Measurements from ENCODE around the gene STBD1.

GRCh38 chr4:76357981-76358380 lies 51.4 kb downstream of the STBD1 start:
- TF ChIP-seq GABPB1 (CRISPR knock-in tag; IDR thresholded peaks at IDR 0.05) (no peak), MITF (IDR thresholded peaks at IDR 0.05) (no peak), CTCF (IDR thresholded peaks at IDR 0.05 in 2 of 3, conservative IDR thresholded peaks at IDR 0.05 in 1 of 3; ENCODE audit: insufficient read depth in 2 of 3, low read depth in 1 of 3, low read length in 3 of 3) (no peak), MAX (CRISPR knock-in tag; IDR thresholded peaks at IDR 0.05) (no peak), ZNF146 (CRISPR knock-in tag; IDR thresholded peaks at IDR 0.05; ENCODE audit: unreplicated experiment) (no peak)
